Measurements from ENCODE around the gene OR51V1.

OR51V1 gene

DNA sequence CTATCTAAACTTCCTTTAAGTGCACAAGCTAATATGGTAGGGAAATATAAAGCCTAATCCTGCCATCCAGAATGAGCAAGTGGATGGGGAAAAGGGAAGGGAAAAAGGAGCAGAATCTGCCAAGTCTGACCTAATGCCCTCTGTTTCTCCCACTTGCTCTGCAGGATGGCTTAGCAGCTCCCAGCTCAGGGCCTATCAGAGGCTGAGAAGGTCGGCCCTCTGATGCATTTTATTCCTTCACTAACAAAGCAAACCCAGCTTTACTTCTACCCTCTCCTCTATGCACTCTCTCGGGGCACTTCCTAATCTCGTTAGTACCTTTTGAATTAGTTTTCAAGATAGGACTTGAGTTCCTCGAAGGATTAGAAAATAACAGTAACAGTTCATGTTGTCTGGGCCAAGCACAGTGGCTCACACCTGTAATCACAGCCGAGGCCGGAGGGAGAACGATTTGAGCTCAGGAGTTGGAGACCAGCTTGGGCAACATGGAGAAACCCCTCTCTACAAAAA is 9.9 kb upstream of the OR51V1 start:
- TF ChIP-seq, protein P1, sequence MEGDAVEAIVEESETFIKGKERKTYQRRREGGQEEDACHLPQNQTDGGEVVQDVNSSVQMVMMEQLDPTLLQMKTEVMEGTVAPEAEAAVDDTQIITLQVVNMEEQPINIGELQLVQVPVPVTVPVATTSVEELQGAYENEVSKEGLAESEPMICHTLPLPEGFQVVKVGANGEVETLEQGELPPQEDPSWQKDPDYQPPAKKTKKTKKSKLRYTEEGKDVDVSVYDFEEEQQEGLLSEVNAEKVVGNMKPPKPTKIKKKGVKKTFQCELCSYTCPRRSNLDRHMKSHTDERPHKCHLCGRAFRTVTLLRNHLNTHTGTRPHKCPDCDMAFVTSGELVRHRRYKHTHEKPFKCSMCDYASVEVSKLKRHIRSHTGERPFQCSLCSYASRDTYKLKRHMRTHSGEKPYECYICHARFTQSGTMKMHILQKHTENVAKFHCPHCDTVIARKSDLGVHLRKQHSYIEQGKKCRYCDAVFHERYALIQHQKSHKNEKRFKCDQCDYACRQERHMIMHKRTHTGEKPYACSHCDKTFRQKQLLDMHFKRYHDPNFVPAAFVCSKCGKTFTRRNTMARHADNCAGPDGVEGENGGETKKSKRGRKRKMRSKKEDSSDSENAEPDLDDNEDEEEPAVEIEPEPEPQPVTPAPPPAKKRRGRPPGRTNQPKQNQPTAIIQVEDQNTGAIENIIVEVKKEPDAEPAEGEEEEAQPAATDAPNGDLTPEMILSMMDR (IDR thresholded peaks at IDR 0.05), result no peak

DNA sequence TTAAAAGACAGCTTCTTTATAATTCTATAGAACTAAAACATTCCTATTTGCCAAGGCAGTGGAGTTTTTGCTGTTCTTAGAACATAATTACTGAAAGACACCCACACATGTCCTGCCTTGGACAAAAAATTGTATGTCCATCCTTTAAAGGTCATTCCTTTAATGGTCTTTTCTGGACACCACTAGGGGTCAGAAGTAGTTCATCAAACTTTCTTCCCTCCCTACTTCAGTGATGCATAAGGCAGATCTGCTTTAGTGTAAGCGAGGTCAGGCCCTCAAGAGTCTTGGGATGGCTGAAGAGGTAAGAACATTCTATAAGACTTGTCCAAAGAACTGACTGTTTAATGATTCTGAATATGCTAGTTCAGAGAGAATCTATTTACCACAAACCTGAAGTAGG is 4.3 kb upstream of the OR51V1 start:
- TF ChIP-seq, protein P1 (IDR thresholded peaks at IDR 0.05), result peak; percentile 65

DNA sequence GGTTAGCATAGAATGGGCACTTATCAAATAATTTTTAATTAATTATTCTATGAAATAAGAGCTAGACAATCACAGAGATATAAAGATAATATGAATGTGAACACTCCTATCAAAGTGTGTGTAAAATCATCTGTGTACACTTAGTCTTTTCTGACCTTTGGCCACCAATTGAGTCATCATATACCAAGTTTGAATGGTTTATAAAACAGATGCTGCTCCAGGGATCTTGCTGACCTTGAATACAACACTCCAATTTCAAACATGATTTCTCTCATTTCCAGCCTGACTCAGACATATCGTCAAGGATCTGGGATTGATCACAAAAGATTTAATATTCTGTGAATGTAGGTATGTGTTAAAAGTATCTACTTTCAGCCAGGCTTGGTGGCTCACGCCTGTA is 2.9 kb upstream of the OR51V1 start:
- TF ChIP-seq, protein P1 (IDR thresholded peaks at IDR 0.05), result no peak

DNA sequence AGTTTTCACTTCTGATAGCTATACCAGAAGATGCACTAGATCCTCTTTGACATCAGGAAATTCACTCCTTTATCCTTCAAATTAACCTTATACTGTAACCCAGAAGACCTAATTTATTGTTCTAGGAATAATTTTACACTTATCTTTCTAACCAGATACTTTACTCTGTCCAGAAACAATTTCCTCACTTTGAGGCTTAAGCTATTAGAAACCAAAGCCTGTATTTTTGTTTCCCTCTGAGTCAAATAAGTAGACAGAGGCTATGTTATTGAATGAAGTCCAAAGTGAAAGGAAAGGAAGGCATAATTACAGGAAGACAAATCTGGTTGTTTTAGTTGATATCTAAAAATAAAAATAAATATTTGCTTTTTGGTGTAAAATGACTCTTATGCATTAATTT is 2.2 kb downstream of the OR51V1 start:
- TF ChIP-seq, protein P1 (IDR thresholded peaks at IDR 0.05), result no peak

DNA sequence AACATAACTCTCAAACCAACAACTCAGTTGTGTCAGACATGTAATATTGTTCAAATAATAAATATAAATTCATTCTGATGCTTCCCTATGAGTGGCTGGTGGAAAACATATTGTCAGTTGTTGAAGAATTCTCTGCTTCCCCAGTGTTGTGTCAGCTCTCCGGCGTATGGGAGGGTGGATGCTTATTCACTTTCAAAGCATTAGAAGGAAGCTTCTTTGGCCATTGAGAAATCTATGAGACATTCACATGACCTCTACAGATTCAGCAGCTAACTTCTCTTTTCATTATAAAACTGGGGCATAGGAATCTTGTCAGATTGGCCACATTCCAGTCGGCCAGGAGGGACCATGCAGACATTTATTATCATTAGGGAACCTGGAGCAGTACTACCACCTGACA is 2.9 kb downstream of the OR51V1 start:
- TF ChIP-seq, protein P1 (IDR thresholded peaks at IDR 0.05), result no peak

DNA sequence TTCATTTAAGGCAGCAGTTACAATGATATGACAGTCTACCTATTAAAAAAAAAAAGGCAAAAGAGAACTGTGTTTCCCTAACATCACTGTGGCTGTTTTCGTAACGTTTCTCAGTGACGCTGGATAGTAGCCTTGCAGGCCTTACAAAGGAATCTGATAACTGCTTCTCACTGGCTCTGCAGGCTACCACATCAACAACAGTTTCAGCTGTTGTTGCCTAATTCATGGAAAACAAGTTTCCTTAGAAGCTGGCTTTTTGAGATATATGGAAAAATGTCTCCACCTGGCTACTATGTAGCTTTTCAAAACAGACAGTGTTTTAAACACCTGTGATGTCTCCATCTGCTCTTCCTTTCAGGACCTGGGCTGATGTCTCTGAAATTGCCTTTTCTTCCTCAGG is 3.8 kb downstream of the OR51V1 start:
- TF ChIP-seq, protein P1 (IDR thresholded peaks at IDR 0.05), result no peak

DNA sequence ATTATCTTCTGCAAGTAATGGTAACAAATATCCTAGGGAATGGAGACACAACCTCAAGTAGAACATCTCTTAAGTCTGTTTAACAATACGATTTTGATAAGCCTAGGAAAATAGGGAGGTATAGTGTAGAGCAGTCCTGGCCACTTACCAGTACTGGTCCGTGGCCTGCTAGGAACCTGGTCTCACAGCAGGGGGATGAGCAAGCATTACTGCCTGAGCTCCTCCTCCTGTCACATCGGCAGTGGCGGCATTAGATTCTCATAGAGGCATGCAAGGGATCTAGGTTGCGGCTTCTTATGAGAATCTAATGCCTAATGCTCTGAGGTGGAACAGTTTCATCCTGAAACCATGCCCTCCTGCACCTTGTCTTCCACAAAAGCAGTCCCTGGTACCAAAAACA is 4.4 kb downstream of the OR51V1 start:
- TF ChIP-seq, protein P1 (IDR thresholded peaks at IDR 0.05), result no peak

DNA sequence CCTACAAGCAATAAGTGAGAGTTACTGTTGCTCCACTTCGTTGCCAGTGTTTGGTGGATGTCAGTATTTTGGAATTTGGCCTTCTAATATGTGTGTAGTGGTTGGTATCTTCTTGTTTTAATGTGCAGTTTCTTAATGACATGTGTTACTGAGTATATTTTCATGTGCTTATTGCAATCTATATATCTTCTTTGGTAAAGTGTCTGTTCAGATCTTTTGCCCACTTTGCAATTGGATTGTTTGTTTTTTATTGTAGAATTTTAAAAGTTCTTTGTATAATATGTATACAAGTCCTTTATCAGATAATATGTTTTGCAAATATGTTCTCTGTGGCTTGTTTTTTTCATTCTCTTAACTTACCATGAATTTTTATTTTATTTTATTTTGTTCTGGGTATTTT is 7.7 kb downstream of the OR51V1 start:
- TF ChIP-seq, protein P1 (IDR thresholded peaks at IDR 0.05), result no peak
